GM12878 (cell line): ENCODE measurements around the gene NACA2. TPM values are rescaled to one million over a fixed set of nuclear protein-coding genes. Genes with fewer than 3 reads are reported as not detected.
A peak's percentile ranks its signal among the peaks of the same experiment; 100 is the strongest.

Experiments used
- ATAC-seq: fragments of 200-7000 bp; cut with Tn5 transposase; 3 replicates; pipeline ENCODE4 v1.9.1; 2020; ENCODE audit warnings: mild to moderate bottlenecking, moderate library complexity
- BruUV-seq: library from RNA; stranded (reverse); fragments of 400-500 nt; replicated peaks from 2 replicates; lab custom pipeline; 2021; lab: Mats Ljungman, UMichigan
- CTCF ChIA-PET: fragments of 300-600 bp; sonication (Branson Sonifier 250); formaldehyde crosslinking; extraction: SDS; loops from one replicate; lab custom pipeline; 2021; ENCODE audit warnings: inconsistent platforms; lab: Yijun Ruan, JAX
- POLR2A ChIA-PET: fragments of 350-600 bp; formaldehyde crosslinking; extraction: SDS; loops from one replicate; lab custom pipeline; 2021; ENCODE audit warnings: inconsistent platforms; lab: Charles Lee
- RAD21 ChIA-PET: fragments of 300-600 bp; sonication (Branson Sonifier 250); formaldehyde crosslinking; loops from one replicate; lab custom pipeline; 2023; ENCODE audit warnings: antibody characterized with exemption; ENCODE audit not compliant: unreplicated experiment; lab: Charles Lee
- SMC1A ChIA-PET: fragments of 300-600 bp; sonication (Branson Sonifier 250); formaldehyde crosslinking; loops from one replicate; lab custom pipeline; 2023; ENCODE audit not compliant: unreplicated experiment, uncharacterized antibody; lab: Charles Lee
- DNase-seq: peaks from one replicate; pipeline ENCODE4 v3.0.0-alpha.2; 2011; ENCODE audit warnings: low read depth, low spot score
- FAIRE-seq: peaks from 3 replicates; lab custom pipeline; 2011; peaks lifted over from hg19 to GRCh38; lab: Jason Lieb, UNC
- H2AFZ ChIP-seq: 2 replicates; pipeline ENCODE4 v1.6.0; 2011; ENCODE audit warnings: low read depth, low read length, control low read depth; ENCODE audit not compliant: control insufficient read depth
- H3K27ac ChIP-seq: 2 replicates; pipeline ENCODE4 v1.5.1; 2011; ENCODE audit warnings: control low read depth; ENCODE audit not compliant: control insufficient read depth, insufficient read depth
- H3K27me3 ChIP-seq, 2 experiments: replicated peaks in 1 of 2; 2 replicates each; pipeline versions ENCODE4 v1.6.0 to v1.6.1; 2011; ENCODE audit warnings: low read length in 1 of 2; ENCODE audit not compliant: control insufficient read depth in 2 of 2, insufficient read depth in 2 of 2
- H3K36me3 ChIP-seq, 2 experiments: 2 replicates each; pipeline ENCODE4 v1.5.1; 2011; ENCODE audit warnings: low read length in 1 of 2; ENCODE audit not compliant: control insufficient read depth in 2 of 2, insufficient read depth in 2 of 2
- H3K4me1 ChIP-seq: 2 replicates; pipeline ENCODE4 v1.6.1; 2011; ENCODE audit warnings: mild to moderate bottlenecking, low read length, moderate library complexity, mixed read lengths; ENCODE audit not compliant: control insufficient read depth, insufficient read depth
- H3K4me2 ChIP-seq: 2 replicates; pipeline ENCODE4 v1.6.0; 2011; ENCODE audit warnings: control low read depth; ENCODE audit not compliant: control insufficient read depth, insufficient read depth
- H3K4me3 ChIP-seq: fragments of 200-600 bp; sonication (generic); 2 replicates; pipeline ENCODE4 v1.5.1; 2016
- H3K79me2 ChIP-seq: 2 replicates; pipeline ENCODE4 v1.6.0; 2011; ENCODE audit warnings: low read length; ENCODE audit not compliant: control insufficient read depth, insufficient read depth
- H3K9ac ChIP-seq: 2 replicates; pipeline ENCODE4 v1.8.0; 2011; ENCODE audit warnings: low read length, control low read depth, mixed read lengths; ENCODE audit not compliant: control insufficient read depth, insufficient read depth
- H3K9me3 ChIP-seq: replicated peaks from 3 replicates; pipeline ENCODE4 v1.5.1; 2011; ENCODE audit warnings: mild to moderate bottlenecking, low read length; ENCODE audit not compliant: control insufficient read depth, insufficient read depth
- H4K20me1 ChIP-seq: 2 replicates; pipeline ENCODE4 v1.6.0; 2011; ENCODE audit not compliant: control insufficient read depth, insufficient read depth
- BHLHE40 ChIP-seq, 2 experiments: fragments of 450-650 bp in 1 of 2; IDR thresholded peaks; 2 replicates each; pipeline ENCODE4 v1.6.1; 2011 to 2017; ENCODE audit warnings: low read depth in 2 of 2, borderline replicate concordance in 1 of 2, improper control_type of control experiment in 1 of 2, low read length in 1 of 2, mild to moderate bottlenecking in 1 of 2
- ETV6 ChIP-seq, 2 experiments: fragments of 450-650 bp in 1 of 2; IDR thresholded peaks in 1 of 2; conservative IDR thresholded peaks in 1 of 2; 2 replicates each; pipeline ENCODE4 v1.6.1; 2014; ENCODE audit warnings: antibody characterized with exemption in 1 of 2, borderline replicate concordance in 1 of 2, low read depth in 1 of 2, mild to moderate bottlenecking in 1 of 2, moderate library complexity in 1 of 2
- IKZF1 ChIP-seq: fragments of 450-650 bp; conservative IDR thresholded peaks from 2 replicates; pipeline ENCODE4 v1.6.1; 2017; ENCODE audit warnings: antibody characterized with exemption, mild to moderate bottlenecking
- NFXL1 ChIP-seq: fragments of 450-650 bp; IDR thresholded peaks from 2 replicates; pipeline ENCODE4 v1.6.1; 2017; ENCODE audit warnings: antibody characterized with exemption, mild to moderate bottlenecking, borderline replicate concordance
- WGBS: methylation state at CpG from one replicate; pipeline ENCODE4 v1.1.6; 2016; ENCODE audit warnings: low lambda C conversion rate; ENCODE audit not compliant: insufficient replicate concordance, insufficient coverage; ENCODE audit errors: missing lambda C conversion rate; 5-methylcytosine and 5-hydroxymethylcytosine counted together
- in situ Hi-C: fragments of 300-500 bp; cut with MboI; formaldehyde crosslinking; loops from 9 replicates; pipeline ENCODE4 v1.14.3; 2018; ENCODE audit warnings: mixed read lengths
- intact Hi-C: fragments of 100-400 bp; cut with micrococcal nuclease; formaldehyde crosslinking; loops from one replicate; pipeline ENCODE4 v1.14.2; 2022; ENCODE audit not compliant: unreplicated experiment
- polyA plus RNA-seq, 11 experiments: library from polyadenylated mRNA; depleted of rRNA in 4 of 11; unstranded in 6 of 11; stranded (reverse) in 5 of 11; fragments of >200 nt; fragmentation: Nextera tagmentation in 4 of 11; fragmentation: Illumina TruSeq in 1 of 11; extraction: Ambion mirVana in 4 of 11; extraction: Trizol in 1 of 11; gene quantifications; 1 replicate in 1 of 11; 2 replicates in 10 of 11; pipeline versions ENCODE4 v1.2.1 to v1.2.3, GENCODE V29; 2011 to 2016; ENCODE audit warnings: inconsistent platforms in 2 of 11, missing spikeins in 2 of 11, low read depth in 1 of 11
- total RNA-seq, 4 experiments: library from RNA; depleted of rRNA in 3 of 4; stranded (reverse); fragments of >200 nt in 3 of 4; fragmentation: Illumina TruSeq in 1 of 4; extraction: Trizol in 1 of 4; gene quantifications; 2 replicates each; pipeline versions ENCODE4 v1.2.1 to v1.2.3, GENCODE V29; 2013 to 2021

Gene NACA2
- total and polyA plus RNA-seq, 10 of the 15 experiments (the other 5 are each of a cell fraction or from before 2014, with no cell fraction given), result 0.16 to 0.68 (median 0.36) TPM; not detected in 4

DNA sequence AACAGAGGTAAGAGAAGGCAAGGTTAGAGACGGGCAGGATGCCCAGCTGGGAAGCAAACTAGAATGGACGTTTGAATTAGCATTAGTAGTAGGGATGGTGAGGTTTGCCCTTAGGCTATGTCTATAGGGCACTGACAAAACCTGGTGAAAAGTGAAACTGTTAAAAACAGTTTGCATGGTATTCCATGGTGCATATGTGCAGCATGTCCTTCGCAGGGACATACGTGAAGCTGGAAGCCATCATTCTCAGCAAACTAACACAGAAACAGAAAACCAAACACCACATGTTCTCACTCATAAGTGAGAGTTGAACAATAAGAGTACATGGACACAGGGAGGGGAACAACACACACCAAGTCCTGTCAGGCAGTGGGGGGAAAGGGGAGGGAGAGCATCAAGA, 25.8 kb downstream of the NACA2 start:
- no peak overlapping the region for H3K4me2 ChIP-seq
- H3K27me3 ChIP-seq, result no peaks in the 10 kb centered on the region; a peak in 1 of 4 replicates
- H3K4me3 ChIP-seq, result no peak overlapping the region
- in situ Hi-C loops, result no loop called here
- no peak for FAIRE-seq
- H2AFZ ChIP-seq, result no peak overlapping the region
- BruUV-seq, result no TSS peak
- ATAC-seq, result no peak
- no peaks in the 10 kb centered on the region for H3K79me2 ChIP-seq
- H4K20me1 ChIP-seq, result no peaks in the 10 kb centered on the region
- DNase-seq, result no peak
- no peak for TF ChIP-seq IKZF1
- TF ChIP-seq ETV6 (conservative IDR thresholded peaks at IDR 0.05 in 1 of 2, IDR thresholded peaks at IDR 0.05 in 1 of 2; ENCODE audit: borderline replicate concordance in 1 of 2, low read depth in 1 of 2), result peak in 1 of 2 experiments; percentile 88; a peak in 1 of 4 replicates
- TF ChIP-seq NFXL1, result peak; percentile 32; the same call in 1 of the 2 replicates
- intact Hi-C loops, result no loop called here
- no peaks in the 10 kb centered on the region for H3K4me1 ChIP-seq
- no peak overlapping the region for H3K9ac ChIP-seq
- WGBS, result 27% methylated on average over 4 of the region's 4 CpGs
- H3K36me3 ChIP-seq, result no peaks in the 10 kb centered on the region
- CTCF ChIA-PET, result no interaction called here
- SMC1A ChIA-PET, result no interaction called here
- POLR2A ChIA-PET, result no interaction called here
- H3K9me3 ChIP-seq, result no peaks in the 10 kb centered on the region; the same call in 2 of the 3 replicates
- RAD21 ChIA-PET, result no interaction called here
- no peak overlapping the region for H3K27ac ChIP-seq

DNA sequence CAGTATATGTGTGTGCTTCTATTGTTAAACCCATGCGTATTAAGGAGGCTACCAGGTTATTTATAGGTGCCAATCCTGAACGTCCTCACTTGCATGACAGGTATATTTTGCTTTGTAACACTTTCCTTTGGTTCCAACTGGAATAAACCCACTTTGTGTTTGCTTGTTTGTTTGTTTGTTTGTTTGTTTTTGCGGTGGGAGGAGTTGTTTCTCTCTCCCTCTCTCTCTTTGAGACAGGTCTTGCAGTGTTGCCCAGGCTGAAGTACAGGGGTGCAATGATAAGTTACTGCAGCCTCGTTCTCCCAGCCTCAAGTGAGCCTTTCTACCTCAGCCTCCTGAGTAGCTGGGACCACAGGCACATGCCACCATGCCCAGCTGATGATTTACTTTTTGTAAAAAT, 28.7 kb downstream of the NACA2 start:
- no peak overlapping the region for H2AFZ ChIP-seq
- ChIA-PET SMC1A (no interaction called here), POLR2A (no interaction called here), RAD21 (no interaction called here), CTCF (no interaction called here)
- H3K9ac ChIP-seq, result no peak overlapping the region
- no peaks in the 10 kb centered on the region for H3K9me3 ChIP-seq
- H3K27ac ChIP-seq, result no peak overlapping the region
- no peak overlapping the region for H3K4me3 ChIP-seq
- TF ChIP-seq NFXL1 (peak; percentile 12; the same call in 1 of the 2 replicates), BHLHE40 (IDR thresholded peaks at IDR 0.05; ENCODE audit: borderline replicate concordance in 1 of 2, low read depth in 2 of 2, low read length in 1 of 2) (no peak)
- FAIRE-seq (no peak), ATAC-seq (no peak), DNase-seq (no peak)
- intact Hi-C loops, result no loop called here
- no TSS peak for BruUV-seq
- H3K4me1 ChIP-seq, result no peaks in the 10 kb centered on the region
- WGBS, result 1% methylated on average over 4 of the region's 4 CpGs
- no peaks in the 10 kb centered on the region for H4K20me1 ChIP-seq
- no peak overlapping the region for H3K4me2 ChIP-seq
- no peaks in the 10 kb centered on the region for H3K36me3 ChIP-seq
- H3K27me3 ChIP-seq, result no peaks in the 10 kb centered on the region; a peak in 1 of 4 replicates
- H3K79me2 ChIP-seq, result no peaks in the 10 kb centered on the region
- in situ Hi-C loops, result no loop called here
